ENCODE data around the gene SAMD9L.

- TF ChIP-seq CTCF (IDR thresholded peaks at IDR 0.05) (no peak), EZH2phosphoT487 (IDR thresholded peaks at IDR 0.05) (no peak), EZH2 (IDR thresholded peaks at IDR 0.05) (no peak)
Measured at GRCh38 chr7:93140582-93141191, 7.5 kb downstream of the SAMD9L start.

All from neural progenitor cell (in vitro differentiated cells).